Measurements from ENCODE around the gene SUDS3. TPM values are rescaled to one million over a fixed set of nuclear protein-coding genes. Genes with fewer than 3 reads are reported as not detected.

The SUDS3 gene
- total RNA-seq (10 to 100 TPM; 22.4 to 75.3 (median 33.2) TPM), polyA plus RNA-seq (10 to 100 TPM; 13.3 to 22.2 (median 18.7) TPM)
- long read RNA-seq, donor 1, result 0 reads
- long read RNA-seq, donor 2, full-length matches to known transcripts, result 1 of 1 reads
- long read RNA-seq, donor 2, partial matches to known transcripts, result 0 of 1 reads
- long read RNA-seq, donor 2, other reads (novel, unspliced or antisense), result 0 of 1 reads
- long read RNA-seq, donor 3, full-length matches to known transcripts, result 1 of 1 reads
- long read RNA-seq, donor 3, partial matches to known transcripts, result 0 of 1 reads
- long read RNA-seq, donor 3, other reads (novel, unspliced or antisense), result 0 of 1 reads
- long read RNA-seq, donor 4, full-length matches to known transcripts, result 2 of 10 reads
- long read RNA-seq, donor 4, partial matches to known transcripts, result 7 of 10 reads
- long read RNA-seq, donor 4, other reads (novel, unspliced or antisense), result 1 of 10 reads
- long read RNA-seq, donor 5, full-length matches to known transcripts, result 42 of 53 reads
- long read RNA-seq, donor 5, partial matches to known transcripts, result 3 of 53 reads
- long read RNA-seq, donor 5, other reads (novel, unspliced or antisense), result 8 of 53 reads
- long read RNA-seq, donor 6, partial matches to known transcripts, result 10 of 13 reads
- long read RNA-seq, donor 6, other reads (novel, unspliced or antisense), result 3 of 13 reads
- long read RNA-seq, donor 7, full-length matches to known transcripts, result 1 of 1 reads
- long read RNA-seq, donor 7, partial matches to known transcripts, result 0 of 1 reads
- long read RNA-seq, donor 7, other reads (novel, unspliced or antisense), result 0 of 1 reads
- long read RNA-seq, donor 8, full-length matches to known transcripts, result 4 of 4 reads
- long read RNA-seq, donor 8, partial matches to known transcripts, result 0 of 4 reads
- long read RNA-seq, donor 8, other reads (novel, unspliced or antisense), result 0 of 4 reads
- long read RNA-seq, donor 9, full-length matches to known transcripts, result 1 of 1 reads
- long read RNA-seq, donor 9, partial matches to known transcripts, result 0 of 1 reads
- long read RNA-seq, donor 9, other reads (novel, unspliced or antisense), result 0 of 1 reads
- long read RNA-seq, donor 10, full-length matches to known transcripts, result 1 of 1 reads
- long read RNA-seq, donor 10, partial matches to known transcripts, result 0 of 1 reads
- long read RNA-seq, donor 10, other reads (novel, unspliced or antisense), result 0 of 1 reads

GRCh38 chr12:118376089-118377020 lies at the start of gene SUDS3:
TSS of gene SUDS3 (plus strand) at chr12:118376555. CDS start at chr12:118376692, 137 bp downstream.
- intact Hi-C loops (cut with DNase I), result loop anchor here in 1 of 2 donors (5.0 to 10.0 kb wide), 2 partner anchors 194 to 502 kb away; no protein-coding TSS in a partner anchor
- Histone ChIP-seq H3K4me1 (replicated peaks in 1 of 2) (peaks cover 0 to 28% of the 10 kb centered on the region in 2 donors), H3K4me3 (peak within 1 kb of the TSS; percentile 13 to 98 (median 78)), H3K9me3 (replicated peaks in 1 of 3) (no peaks in the 10 kb centered on the region), H3K36me3 (replicated peaks in 1 of 2) (peaks cover 0 to 16% of the 10 kb centered on the region in 2 donors), H3K27ac (peak within 1 kb of the TSS; percentile 80 to 97 (median 96)), H3K27me3 (no peaks in the 10 kb centered on the region)
- TF ChIP-seq POLR2A (IDR thresholded peaks at IDR 0.05) (no peak), CTCF (IDR thresholded peaks at IDR 0.05) (peak; percentile 92 to 100 (median 98))
- DNase-seq, result peak; percentile 85 to 97 (median 94)
- 0 to 1% (median 1%) methylated on average over 21 to 102 of the region's 102 CpGs for WGBS, 4 donors

GRCh38 chr12:118326991-118327390 lies 49.4 kb upstream of the SUDS3 start:
- no peaks in the 10 kb centered on the region for H3K36me3 ChIP-seq (replicated peaks in 1 of 2)
- H3K4me3 ChIP-seq, result no peak overlapping the region
- H3K9me3 ChIP-seq (replicated peaks in 1 of 3), result no peaks in the 10 kb centered on the region
- no peak for TF ChIP-seq POLR2A (IDR thresholded peaks at IDR 0.05)
- no peak for TF ChIP-seq CTCF (IDR thresholded peaks at IDR 0.05)
- H3K27me3 ChIP-seq, result no peaks in the 10 kb centered on the region
- DNase-seq, result no peak
- peaks cover 0 to 36% of the 10 kb centered on the region in 2 donors for H3K4me1 ChIP-seq (replicated peaks in 1 of 2)
- no peak overlapping the region for H3K27ac ChIP-seq
- intact Hi-C loops (cut with DNase I), result no loop called here

GRCh38 chr12:118327391-118327790 lies 49.0 kb upstream of the SUDS3 start:
- Histone ChIP-seq H3K4me1 (replicated peaks in 1 of 2) (peaks cover 0 to 36% of the 10 kb centered on the region in 2 donors), H3K9me3 (replicated peaks in 1 of 3) (no peaks in the 10 kb centered on the region), H3K27ac (no peak overlapping the region), H3K36me3 (replicated peaks in 1 of 2) (no peaks in the 10 kb centered on the region), H3K4me3 (no peak overlapping the region), H3K27me3 (no peaks in the 10 kb centered on the region)
- no peak for DNase-seq
- intact Hi-C loops (cut with DNase I), result no loop called here
- no peak for TF ChIP-seq CTCF (IDR thresholded peaks at IDR 0.05)
- TF ChIP-seq POLR2A (IDR thresholded peaks at IDR 0.05), result no peak

Measured in adrenal gland (tissue), 19 donors.